HG02759 (cell line): Measurements from ENCODE around the gene POU6F2.
"Not testable (repeated sequence)": the region's sequence is repeated elsewhere in the genome, so short reads cannot be mapped to it uniquely, and the experiment has no call there.

ENCODE experiments used
- ATAC-seq: cut with Tn5 transposase; IDR thresholded peaks from one replicate; pipeline ENCODE4 v1.9.1; 2021; ENCODE audit warnings: mild to moderate bottlenecking, moderate library complexity; ENCODE audit not compliant: unreplicated experiment

Gene POU6F2

GRCh38 chr7:39181398-39181797, 203.7 kb downstream of the POU6F2 start:
- no peak for ATAC-seq

- no peak for ATAC-seq
Observed at GRCh38 chr7:39183796-39184195, 206.1 kb downstream of the POU6F2 start.

GRCh38 chr7:39184391-39184790, 206.7 kb downstream of the POU6F2 start:
- ATAC-seq: no peak

GRCh38 chr7:39186131-39186530, 208.4 kb downstream of the POU6F2 start:
- no peak for ATAC-seq

GRCh38 chr7:39186671-39187070, 209.0 kb downstream of the POU6F2 start:
- ATAC-seq: no peak

- ATAC-seq: no peak
Observed at GRCh38 chr7:39187130-39187529, 209.4 kb downstream of the POU6F2 start.

- no peak for ATAC-seq
Observed at GRCh38 chr7:39192476-39192875, 214.8 kb downstream of the POU6F2 start.

GRCh38 chr7:39194388-39194787, 216.7 kb downstream of the POU6F2 start:
- not testable (repeated sequence) for ATAC-seq

GRCh38 chr7:39195967-39196366, 218.3 kb downstream of the POU6F2 start:
- no peak for ATAC-seq

- no peak for ATAC-seq
Observed at GRCh38 chr7:39197831-39198230, 220.1 kb downstream of the POU6F2 start.

GRCh38 chr7:39198556-39198955, 220.8 kb downstream of the POU6F2 start:
- ATAC-seq: no peak

- ATAC-seq: no peak
Observed at GRCh38 chr7:39199006-39199405, 221.3 kb downstream of the POU6F2 start.

GRCh38 chr7:39199951-39200350, 222.2 kb downstream of the POU6F2 start:
- no peak for ATAC-seq

GRCh38 chr7:39202041-39202440, 224.3 kb downstream of the POU6F2 start:
- no peak for ATAC-seq

- ATAC-seq: no peak
Observed at GRCh38 chr7:39210362-39210761, 232.7 kb downstream of the POU6F2 start.

- ATAC-seq: no peak
Observed at GRCh38 chr7:39211581-39211980, 233.9 kb downstream of the POU6F2 start.

GRCh38 chr7:39212876-39213275, 235.2 kb downstream of the POU6F2 start:
- no peak for ATAC-seq

GRCh38 chr7:39217783-39218182, 240.1 kb downstream of the POU6F2 start:
- no peak for ATAC-seq

- no peak for ATAC-seq
Observed at GRCh38 chr7:39219869-39220268, 242.2 kb downstream of the POU6F2 start.

- no peak for ATAC-seq
Observed at GRCh38 chr7:39221901-39222300, 244.2 kb downstream of the POU6F2 start.

GRCh38 chr7:39228946-39229345, 251.2 kb downstream of the POU6F2 start:
- no peak for ATAC-seq

GRCh38 chr7:39233851-39234529, 256.3 kb downstream of the POU6F2 start:
- ATAC-seq: no peak

GRCh38 chr7:39238234-39238869, 260.6 kb downstream of the POU6F2 start:
- no peak for ATAC-seq
